Cortex of kidney (tissue), 1 donor: Measurements from ENCODE around the gene AGPAT1.
"Not testable (repeated sequence)": the region's sequence is repeated elsewhere in the genome, so short reads cannot be mapped to it uniquely, and the experiment has no call there.

Experiments used
- DNase-seq: peaks from one replicate; lab custom pipeline; 2025; lab: John Stamatoyannopoulos, UW

Gene AGPAT1

DNA sequence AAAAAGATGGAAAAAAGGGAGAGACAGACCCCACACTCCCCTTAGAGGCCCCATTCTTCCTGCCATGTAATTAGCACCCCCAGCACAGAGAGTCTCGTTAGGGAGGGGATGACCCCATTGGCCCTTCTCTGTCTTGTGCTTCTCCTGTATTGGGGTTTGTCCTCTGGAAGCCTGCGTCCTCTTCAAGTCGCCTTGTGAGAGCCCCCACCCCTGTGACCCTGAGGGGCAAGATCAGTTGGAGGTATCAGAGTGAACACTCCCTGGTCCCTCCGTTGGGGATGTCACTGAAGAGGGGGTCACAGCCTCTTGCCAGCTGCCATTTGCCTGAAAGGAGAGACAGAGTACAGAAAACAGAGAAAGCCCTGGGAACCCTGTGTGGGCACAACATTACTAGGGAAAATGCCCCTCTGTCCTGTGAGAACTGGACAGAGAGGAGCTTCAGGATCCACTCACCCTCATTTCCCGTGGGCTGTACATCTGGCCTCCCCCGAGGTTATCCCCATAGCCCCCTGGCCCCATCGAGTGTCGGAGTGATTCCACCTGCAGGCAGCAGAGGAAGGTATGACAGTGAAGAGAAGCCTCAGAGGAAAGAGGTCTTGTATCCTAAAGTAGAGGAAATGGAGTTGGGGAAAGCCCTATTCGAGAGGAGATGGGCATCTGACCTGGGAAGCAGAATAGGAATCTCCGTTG lies 10.4 kb upstream of the AGPAT1 start:
- not testable (repeated sequence) for DNase-seq

DNA sequence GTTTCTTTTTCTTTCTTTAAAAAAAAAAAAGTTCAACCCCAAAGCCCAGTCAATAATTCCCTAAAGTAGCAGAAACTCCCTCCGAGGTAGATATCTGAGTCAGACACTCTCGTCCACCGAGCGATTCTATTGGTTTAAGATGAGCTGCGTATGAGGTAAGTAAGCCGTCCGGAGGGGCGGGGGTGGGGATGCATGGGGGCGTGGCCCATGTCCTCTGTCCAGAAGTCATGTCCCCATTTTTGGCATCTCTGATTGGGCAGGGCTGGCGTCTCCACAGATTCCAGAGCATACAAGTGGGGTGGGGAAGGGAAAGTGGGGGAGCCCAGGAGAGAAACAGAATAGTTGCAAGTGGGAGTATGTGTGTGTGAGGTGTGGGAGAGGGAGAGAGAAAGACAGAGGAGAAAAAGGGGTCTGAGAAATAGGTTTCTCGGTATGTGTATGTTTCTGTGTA lies 9.8 kb upstream of the AGPAT1 start:
- DNase-seq = not testable (repeated sequence)

DNA sequence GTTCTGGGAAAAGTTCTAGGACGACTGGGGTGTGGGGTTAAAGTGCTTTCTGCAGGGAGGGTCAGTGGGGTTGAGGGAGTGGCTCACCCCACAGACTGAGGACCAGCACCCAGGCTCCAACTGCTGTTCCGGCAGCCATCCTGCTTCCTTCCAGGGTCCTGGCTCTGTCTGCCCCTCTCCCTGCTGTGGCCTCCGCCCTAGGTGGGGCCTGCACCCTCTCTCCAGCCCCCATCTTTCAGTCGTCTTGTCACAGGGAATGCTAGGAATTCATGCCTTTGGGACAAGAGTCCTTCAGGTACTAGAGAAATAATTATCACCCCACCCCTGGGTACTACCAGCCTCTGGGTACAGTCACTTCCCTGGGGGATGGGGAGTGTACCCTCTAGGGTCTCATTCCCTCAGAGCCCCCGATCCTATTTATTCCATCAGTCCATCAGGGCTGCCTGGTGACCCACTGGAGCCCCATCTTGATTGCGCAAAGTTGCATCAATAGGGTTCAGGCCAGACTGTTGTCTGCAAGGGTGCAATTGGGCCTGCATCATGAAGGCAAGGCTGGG lies 8.3 kb upstream of the AGPAT1 start, which contains the start of gene AGER:
Gene AGER, minus strand, starts transcription at position 170 of the 557 bp plus-strand sequence. Its CDS starts 31 bp downstream, at position 139.
- DNase-seq = no peak

DNA sequence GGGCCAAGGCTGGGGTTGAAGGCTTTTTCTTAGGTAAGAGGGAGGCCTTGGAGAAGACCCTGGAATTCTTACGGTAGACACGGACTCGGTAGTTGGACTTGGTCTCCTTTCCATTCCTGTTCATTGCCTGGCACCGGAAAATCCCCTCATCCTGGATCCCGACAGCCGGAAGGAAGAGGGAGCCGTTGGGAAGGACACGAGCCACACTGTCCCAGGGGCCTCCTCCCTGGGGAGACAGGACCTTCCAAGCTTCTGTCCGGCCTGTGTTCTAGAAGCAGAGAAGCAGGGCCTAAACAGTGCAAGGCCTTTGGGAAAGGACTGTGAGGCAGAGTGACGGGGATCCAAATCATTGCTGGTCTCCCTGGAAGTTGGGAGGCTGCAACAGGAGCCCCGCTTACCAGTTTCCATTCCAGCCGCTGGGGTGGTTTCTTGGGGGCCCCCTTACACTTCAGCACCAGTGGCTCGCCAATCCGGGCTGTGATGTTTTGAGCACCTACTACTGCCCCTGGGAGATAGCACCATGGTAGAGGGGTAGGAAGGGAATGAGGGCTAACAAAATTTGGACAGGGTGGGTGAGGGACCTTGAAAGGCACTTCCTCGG lies 7.7 kb upstream of the AGPAT1 start:
- no peak for DNase-seq

- no peak for DNase-seq
Observed at GRCh38 chr6:32183030-32183429, 7.1 kb upstream of the AGPAT1 start.

DNA sequence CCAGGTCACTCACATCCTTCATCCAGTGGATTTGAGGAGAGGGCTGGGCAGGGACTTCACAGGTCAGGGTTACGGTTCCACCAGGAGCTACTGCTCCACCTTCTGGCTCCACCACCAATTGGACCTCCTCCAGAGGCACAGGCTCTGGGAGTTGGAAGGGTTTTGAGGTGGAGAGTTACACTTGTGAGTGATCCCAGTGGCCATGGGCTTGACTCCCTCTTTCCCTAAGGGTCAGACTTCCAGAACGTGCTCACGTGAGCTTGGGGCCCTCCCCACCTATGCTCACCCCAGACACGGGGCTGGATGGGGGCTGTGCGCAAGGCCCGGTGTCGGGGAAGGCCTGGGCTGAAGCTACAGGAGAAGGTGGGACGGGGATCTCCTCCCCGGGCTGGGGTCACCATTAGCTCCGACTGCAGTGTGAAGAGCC lies 6.7 kb upstream of the AGPAT1 start:
- DNase-seq = no peak

DNA sequence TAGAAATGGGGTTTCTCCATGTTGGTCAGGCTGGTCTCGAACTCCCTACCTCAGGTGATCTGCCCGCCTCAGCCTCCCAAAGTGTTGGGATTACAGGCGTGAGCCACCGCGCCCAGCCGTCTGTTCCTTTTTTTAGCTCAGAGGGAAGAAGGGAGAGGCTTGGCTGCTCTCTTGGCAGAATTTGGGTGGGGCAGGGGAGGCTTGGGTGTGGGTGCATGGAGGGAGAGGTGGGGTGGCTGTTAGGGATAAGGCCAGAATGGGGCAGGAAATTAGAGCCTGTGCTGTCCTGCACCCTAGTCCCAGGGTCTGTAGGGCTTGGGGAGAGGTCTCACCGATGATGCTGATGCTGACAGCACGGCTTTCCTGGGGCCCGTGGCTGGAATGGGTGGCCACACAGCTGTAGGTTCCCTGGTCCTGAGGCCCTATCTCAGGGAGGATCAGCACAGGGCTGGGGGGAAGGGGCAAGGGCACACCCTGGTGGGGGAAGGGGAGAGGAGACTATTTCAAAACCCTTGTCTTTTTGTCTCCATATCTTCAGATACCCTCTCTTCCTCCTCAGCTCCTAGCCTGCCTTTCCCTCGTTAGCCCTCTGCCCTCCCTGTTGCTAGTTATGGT lies 6.1 kb upstream of the AGPAT1 start:
- no peak for DNase-seq

DNA sequence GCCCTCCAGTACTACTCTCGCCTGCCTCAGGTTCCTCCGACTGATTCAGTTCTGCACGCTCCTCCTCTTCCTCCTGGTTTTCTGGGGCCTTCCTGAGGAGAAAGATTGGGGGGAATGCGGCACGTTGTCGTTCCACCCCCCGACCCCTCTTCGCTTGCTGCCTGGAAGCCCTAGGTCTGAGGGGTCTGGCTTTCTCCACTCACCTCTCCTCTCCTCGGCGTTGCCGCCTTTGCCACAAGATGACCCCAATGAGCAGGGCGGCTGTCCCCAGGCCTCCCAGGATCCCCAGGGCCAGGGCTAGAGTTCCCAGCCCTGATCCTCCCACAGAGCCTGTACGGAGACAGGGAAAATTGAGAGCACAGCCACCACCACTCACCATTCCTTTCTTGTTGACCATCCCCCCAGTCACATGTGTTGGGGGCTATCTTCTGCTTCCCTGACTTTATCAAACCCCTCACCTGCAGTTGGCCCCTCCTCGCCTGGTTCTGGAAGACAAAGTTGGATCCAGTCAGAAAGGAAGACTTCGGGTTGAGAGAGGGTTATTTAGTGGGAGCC lies 5.3 kb upstream of the AGPAT1 start:
- no peak for DNase-seq

DNA sequence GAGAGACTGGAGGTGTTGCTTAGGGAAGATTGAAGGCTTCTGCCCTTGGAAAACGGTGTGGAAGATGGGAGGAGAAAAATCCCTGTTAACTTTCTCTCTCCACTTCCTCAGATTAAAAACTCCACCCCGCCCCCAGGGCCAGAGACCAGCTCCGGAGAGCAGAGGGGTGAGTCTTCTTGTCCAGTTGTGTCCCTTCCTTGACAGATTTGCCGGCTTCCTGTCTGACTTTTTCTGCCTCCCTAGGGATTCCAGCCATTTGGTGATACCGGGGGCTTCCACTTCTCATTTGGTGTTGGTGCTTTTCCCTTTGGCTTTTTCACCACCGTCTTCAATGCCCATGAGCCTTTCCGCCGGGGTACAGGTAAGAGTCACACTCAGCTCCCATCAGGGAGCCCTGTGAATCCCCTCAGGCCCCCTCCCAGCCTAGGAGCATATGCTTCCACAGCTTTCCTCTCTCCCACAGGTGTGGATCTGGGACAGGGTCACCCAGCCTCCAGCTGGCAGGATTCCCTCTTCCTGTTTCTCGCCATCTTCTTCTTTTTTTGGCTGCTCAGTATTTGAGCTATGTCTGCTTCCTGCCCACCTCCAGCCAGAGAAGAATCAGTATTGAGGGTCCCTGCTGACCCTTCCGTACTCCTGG lies 4.0 kb upstream of the AGPAT1 start:
- no peak for DNase-seq

- no peak for DNase-seq
Observed at GRCh38 chr6:32178547-32179440, 2.9 kb upstream of the AGPAT1 start.

- DNase-seq = no peak
Observed at GRCh38 chr6:32177788-32178546, 2.1 kb upstream of the AGPAT1 start, which contains the start of gene RNF5. Gene RNF5 (plus strand): TSS chr6:32178405. CDS start chr6:32178512, 107 bp downstream.

DNA sequence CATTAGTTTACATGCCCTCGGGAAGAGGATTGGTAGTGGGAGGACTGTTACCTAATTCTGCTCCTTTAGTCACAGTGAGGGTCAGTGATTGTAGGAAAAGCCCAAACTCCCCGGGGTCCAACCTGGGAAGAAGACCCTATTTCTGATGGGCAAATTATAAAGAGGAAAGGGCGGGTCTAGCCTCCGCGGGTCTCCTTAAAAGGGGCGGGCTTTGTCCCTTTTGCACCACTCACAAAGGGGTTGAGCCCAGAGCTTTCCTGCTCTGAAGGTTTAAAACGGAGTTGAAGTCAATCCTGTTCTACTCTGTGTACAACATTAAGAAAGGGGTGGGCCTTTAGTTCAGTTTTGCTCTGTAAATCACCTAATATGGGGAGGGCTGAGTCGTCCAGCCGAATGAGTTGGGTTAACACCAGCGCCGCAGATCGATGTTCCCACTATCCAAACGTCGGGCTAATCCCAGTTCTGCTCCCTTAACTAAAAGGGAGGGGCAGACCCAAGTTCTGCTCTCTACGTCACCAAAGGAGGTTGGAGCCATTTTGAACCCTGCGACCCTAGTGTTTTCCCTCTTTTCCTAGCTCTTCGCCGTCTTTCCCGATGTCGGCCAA lies 1.4 kb upstream of the AGPAT1 start:
- no peak for DNase-seq

- no peak for DNase-seq
Observed at GRCh38 chr6:32176476-32177182, 745 bp upstream of the AGPAT1 start.

- DNase-seq = no peak
Observed at GRCh38 chr6:32175322-32175710, 568 bp downstream of the AGPAT1 start.

- DNase-seq = no peak
Observed at GRCh38 chr6:32174416-32174815, 1.5 kb downstream of the AGPAT1 start.

GRCh38 chr6:32173051-32173727 lies 2.7 kb downstream of the AGPAT1 start:
- DNase-seq = no peak

DNA sequence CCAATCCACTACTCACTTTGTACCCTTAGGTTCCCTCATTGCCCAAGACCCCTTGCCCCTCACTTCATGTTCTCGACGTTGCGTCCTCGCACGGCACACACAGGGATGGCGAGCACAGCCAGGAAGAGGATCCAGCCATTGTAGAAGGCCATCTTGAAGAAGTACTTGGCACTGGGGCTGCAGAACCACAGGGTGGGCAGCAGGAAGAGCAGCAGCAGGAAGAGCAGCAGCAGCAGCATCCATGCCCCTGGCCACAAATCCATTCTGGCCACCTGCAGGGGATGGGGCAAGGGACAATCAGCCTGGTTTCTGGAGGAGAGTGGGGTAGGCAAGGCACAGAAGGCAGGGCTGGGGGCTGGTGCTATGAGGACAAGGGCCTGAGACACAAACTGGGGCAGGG lies 4.7 kb downstream of the AGPAT1 start:
- no peak for DNase-seq

DNA sequence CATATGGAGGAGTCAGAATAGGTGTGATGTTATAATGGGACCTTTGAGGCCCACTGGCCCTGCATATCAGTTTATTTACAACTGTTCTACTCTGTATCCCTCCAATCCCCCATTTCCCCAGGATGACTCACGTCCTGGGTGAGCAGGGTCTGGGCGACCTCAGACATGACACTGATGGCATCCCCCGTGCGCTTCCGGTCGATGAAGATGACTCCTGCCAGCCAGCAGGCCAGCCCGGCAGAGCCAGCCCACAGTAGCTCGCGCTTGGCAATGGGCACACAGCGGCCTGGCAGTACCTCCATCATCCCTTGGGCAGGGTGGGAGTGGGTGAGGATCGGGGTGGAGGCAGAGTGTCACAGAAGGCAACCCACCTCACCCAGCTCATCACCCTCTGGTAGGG lies 5.6 kb downstream of the AGPAT1 start:
- DNase-seq = no peak
